GM12872 (cell line): ENCODE results near the gene CEND1.

Source experiments
- CTCF ChIP-seq: IDR thresholded peaks from 3 replicates; pipeline ENCODE4 v1.5.1; 2011; ENCODE audit warnings: low read depth, mild to moderate bottlenecking, low read length, moderate library complexity; ENCODE audit not compliant: insufficient read depth

Gene CEND1

DNA sequence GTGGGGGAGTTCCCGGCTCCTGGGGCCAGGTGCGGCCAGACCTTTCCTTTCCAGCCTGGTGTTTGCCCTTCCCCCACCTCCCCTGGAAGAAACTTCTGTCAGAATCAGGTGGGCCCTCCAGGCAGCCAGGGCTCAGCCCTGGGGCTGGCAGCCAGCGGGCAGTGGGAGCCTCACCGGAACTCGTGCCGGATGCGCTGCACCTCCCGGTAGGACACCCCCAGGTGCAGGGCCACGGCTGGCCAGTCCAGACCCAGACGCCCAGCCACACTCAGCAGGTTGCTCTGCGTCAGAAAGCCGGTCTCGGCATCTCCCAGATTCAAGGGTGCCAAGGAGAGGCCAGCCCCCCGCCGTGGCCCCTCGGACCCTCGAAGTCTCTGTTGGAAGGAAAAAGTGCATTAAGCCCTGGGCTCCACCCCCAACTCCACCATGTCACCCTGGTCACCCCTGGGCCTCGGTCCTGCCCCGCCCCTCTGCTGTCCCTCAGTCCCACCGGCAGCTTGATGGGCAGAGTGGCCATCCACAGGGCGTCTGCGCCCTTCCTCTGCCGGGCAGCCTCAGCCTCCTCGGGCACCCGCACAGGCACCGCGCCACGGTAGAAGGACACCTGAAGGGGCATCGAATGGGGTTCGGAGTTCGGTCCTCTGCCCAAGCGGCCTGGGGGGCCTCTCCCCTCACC, 9.9 kb upstream of the CEND1 start:
- TF ChIP-seq CTCF = no peak

DNA sequence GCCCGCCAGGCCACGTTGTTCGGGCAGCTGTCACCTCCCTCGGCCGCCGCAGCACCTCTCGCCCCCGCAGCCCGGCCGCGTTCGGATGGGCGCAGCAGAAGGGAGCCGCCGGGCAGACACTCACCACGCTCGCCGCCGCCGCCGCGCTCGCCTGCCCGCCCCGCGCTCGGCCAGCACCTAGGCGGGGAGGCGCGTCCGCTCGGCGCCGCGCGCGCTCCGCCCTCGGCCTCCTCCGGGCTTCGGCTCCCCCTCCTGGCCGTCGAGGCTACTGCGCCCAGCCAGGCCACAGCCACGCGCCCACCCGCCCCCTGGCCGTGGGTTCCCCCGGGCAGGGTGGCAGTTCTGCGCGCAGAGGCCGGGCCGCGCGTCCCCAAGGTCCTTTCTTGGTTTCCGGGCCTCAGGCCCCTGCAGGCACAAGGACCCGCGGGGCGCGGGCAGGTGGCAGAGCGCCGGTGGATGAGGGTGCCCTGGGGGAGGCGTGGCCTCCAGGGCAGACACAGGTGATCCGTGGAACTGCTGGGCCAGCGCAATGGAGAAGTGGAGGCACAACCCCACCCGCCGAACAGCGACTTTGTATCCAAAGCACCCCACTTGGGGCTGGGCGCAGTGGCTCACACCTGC, 8.3 kb upstream of the CEND1 start, which contains the start of gene SLC25A22:
Gene SLC25A22, minus strand, starts transcription at position 189 of the 621 bp plus-strand sequence. CDS start 3,275 bp downstream, outside the sequence.
- TF ChIP-seq CTCF = peak; percentile 71

GRCh38 chr11:797296-798092, 7.6 kb upstream of the CEND1 start:
- TF ChIP-seq CTCF = no peak

DNA sequence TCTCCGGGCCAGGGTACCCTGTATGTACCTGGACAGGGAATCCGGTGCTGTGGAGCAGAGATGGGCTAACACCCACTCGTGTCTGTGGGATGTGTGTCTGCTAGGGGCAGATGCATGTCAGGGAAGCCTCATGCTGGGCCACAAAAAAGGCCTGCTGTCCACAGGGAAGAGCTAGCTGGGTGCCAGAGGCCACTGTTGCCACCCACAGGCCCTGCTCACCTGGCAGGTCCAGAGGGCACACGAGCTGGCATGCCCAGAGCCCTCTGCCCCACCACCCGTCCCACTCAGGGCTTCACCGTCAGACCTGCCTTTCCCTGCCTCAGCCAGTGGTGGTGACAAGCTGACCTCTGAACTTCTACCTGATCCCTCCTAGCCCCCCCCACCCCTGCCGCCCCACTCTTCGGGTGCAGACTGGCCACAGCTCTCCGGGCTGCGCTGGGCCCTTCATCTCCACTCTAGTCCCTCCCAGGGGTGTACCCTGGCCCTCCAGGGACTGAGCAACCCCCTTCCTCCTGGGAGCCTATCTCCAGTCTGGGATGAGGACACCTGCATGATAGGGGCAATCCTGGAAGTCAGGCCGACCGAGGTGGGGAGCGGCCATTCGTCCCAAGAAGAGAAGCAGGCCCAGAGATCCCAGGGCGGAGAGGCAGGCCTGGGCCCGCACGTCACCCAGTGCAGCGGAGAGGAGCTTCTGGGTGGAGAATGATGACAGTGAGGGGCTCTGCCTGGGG, 6.8 kb upstream of the CEND1 start:
- TF ChIP-seq CTCF = no peak

DNA sequence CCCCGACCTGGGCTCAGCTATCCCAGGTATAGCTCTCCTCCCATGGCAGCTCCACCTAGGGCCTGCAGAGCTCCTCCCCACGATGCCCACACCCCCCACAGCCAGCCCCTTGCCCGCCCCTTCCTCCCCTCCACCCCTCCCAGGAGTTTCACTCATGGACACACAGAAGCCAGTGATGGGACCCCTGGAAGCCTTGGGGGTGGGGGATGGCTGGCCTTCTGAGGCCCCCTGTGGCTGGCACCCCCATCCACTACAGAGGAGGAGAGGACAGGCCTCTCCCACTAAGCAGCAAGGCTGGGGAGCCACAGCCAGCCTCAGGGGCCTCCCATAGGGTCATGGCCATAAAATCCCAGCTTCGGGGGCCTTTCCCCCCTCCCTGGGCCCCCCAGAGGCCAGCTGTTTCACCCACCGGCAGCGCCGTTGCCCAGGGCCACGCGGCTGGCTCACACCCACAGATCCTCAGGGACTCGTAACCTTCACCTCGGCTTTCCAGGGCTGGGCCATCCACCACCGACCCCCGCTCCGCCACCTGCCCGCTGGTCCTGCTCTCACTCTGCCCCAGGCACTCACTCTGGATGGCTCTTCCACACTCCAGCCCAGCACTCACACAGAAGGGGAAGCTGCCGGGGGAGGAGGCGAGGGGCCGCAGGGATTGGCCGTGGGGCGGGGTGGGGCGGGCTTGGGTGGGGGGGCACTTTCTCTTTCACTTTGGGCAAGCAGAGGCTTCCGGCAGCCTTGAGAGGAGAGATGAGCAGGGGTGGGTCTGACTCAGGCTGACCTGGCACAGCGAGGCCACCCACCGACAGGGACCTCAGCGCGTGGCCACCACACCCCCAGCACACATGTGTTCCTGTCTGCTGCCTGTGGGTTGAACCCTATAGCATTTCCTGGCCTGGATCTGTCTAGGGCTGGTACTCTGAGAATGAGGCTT, 6.0 kb upstream of the CEND1 start:
- TF ChIP-seq CTCF = no peak

- no peak for TF ChIP-seq CTCF
Observed at GRCh38 chr11:794766-795633, 5.1 kb upstream of the CEND1 start.
